ENCODE data around the gene CWF19L2.
"Not testable (repeated sequence)": the region's sequence is repeated elsewhere in the genome, so short reads cannot be mapped to it uniquely, and the experiment has no call there.

CWF19L2 gene

GRCh38 chr11:107457558-107458271 is at the start of gene CWF19L2:
Gene CWF19L2 (minus strand): TSS chr11:107457825. CDS start chr11:107457816, 9 bp downstream.
- peak; percentile 54 to 83 for DNase-seq (ENCODE audit: low read depth in 2 of 2, low spot score in 1 of 2)

GRCh38 chr11:107505647-107506225 is 48.1 kb upstream of the CWF19L2 start:
- no peak for DNase-seq (ENCODE audit: low read depth in 2 of 2, low spot score in 1 of 2)

GRCh38 chr11:107504981-107505380 is 47.4 kb upstream of the CWF19L2 start:
- DNase-seq (ENCODE audit: low read depth in 2 of 2, low spot score in 1 of 2), result no peak

- no peak for DNase-seq (ENCODE audit: low read depth in 2 of 2, low spot score in 1 of 2)
These were observed 44.1 kb upstream of the CWF19L2 start for GRCh38 chr11:107501713-107502112.

GRCh38 chr11:107497371-107497770 is 39.7 kb upstream of the CWF19L2 start:
- DNase-seq (ENCODE audit: low read depth in 2 of 2, low spot score in 1 of 2), result not testable (repeated sequence)

DNA sequence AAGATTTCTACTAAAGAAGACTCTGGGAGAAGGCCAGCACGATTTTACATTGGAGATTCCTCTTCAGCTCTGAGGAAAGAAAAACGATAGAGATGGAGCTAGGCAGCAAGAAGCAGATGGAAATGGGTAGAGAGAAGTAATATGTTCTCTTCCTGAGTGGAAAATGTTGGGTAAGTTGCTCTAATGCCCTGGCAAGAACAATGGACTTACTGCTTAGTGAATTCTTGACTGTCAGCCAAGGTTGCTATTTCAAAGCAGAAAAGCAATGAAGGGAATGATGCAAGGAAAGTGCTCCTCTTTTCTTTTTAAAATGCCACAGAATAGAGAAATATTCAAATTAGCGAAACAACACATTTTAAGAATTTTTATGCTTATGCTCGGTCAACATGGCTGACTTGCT is 38.4 kb upstream of the CWF19L2 start:
- DNase-seq (ENCODE audit: low read depth in 2 of 2, low spot score in 1 of 2), result no peak

DNA sequence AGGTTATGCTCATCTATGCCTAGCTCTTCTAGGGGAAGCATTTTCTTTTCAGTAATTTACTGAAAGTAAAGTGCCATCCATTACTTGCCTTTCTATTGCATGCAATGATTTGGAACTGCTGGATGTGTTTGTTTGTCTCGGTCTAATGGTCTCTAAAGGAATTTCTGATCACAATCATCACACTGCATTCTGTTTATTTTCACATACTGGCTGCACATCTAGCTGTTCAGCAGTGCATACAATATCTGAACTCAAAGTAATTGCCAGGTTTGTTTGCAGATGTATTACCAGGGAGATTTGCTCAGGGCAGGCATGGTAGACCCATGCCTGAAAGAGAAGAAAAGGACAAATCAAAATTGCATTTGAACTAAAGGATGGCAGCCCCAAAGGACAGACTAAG is 36.4 kb upstream of the CWF19L2 start:
- no peak for DNase-seq (ENCODE audit: low read depth in 2 of 2, low spot score in 1 of 2)

- no peak for DNase-seq (ENCODE audit: low read depth in 2 of 2, low spot score in 1 of 2)
These were observed 35.5 kb upstream of the CWF19L2 start for GRCh38 chr11:107493117-107493516.

GRCh38 chr11:107490836-107491235 is 33.2 kb upstream of the CWF19L2 start:
- no peak for DNase-seq (ENCODE audit: low read depth in 2 of 2, low spot score in 1 of 2)

DNA sequence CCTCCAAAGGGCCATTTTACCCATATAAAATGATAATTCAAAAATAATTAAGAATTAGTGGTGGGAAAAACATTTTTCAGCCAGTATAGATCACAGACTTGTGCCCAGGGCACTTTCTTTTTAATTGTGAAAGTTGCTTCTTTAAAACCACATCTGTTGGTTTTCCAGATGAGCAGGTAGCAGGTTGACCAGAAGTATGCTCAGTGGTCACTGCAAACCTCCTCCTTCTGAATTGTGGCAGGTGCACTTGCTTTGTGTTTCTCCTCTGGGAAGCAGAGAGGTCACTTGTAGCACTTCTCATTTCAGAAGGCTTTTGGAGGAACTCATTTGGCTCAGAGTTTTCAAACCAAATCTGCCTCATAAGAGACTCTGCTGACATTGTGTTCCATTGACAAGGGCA is 24.6 kb upstream of the CWF19L2 start:
- DNase-seq (ENCODE audit: low read depth in 2 of 2, low spot score in 1 of 2), result no peak

DNA sequence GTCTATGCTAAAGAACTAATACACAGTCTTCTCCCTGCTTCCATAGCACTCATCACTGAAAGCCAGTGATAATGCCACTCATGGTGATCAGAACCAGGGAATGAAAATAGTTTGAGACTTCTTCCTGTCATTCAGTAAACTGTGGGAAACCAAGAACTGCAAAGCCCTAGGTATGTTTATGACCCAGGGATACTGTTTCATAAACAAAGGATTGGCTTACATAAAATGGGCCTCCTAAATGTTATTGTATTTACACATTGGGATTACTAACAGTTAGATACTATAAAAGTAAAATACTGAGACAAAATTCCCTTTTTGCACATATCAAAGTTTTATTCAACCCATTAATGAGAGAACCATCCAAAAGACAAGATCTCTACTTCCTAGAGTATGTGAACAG is 21.3 kb upstream of the CWF19L2 start:
- no peak for DNase-seq (ENCODE audit: low read depth in 2 of 2, low spot score in 1 of 2)

- no peak for DNase-seq (ENCODE audit: low read depth in 2 of 2, low spot score in 1 of 2)
These were observed 20.2 kb upstream of the CWF19L2 start for GRCh38 chr11:107477820-107478219.

DNA sequence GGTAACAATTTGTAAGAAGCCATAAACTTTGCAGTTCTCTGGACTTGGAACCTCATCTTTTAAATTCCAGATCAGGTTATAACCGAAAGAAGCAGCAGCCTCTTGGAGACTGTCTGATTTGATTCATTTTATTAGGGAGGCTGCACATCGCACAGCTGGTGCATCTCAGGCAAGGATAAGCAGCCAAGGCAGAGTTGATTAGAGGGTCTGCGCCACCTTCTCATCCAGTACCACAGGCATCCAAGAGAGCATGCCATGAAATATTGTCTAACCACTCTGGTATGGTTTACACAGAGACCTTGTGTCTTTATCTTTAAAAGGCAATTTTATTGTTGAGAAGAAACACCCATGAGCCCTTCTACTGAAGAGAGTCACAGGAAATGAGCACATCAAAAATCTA is 16.2 kb upstream of the CWF19L2 start:
- DNase-seq (ENCODE audit: low read depth in 2 of 2, low spot score in 1 of 2), result no peak

DNA sequence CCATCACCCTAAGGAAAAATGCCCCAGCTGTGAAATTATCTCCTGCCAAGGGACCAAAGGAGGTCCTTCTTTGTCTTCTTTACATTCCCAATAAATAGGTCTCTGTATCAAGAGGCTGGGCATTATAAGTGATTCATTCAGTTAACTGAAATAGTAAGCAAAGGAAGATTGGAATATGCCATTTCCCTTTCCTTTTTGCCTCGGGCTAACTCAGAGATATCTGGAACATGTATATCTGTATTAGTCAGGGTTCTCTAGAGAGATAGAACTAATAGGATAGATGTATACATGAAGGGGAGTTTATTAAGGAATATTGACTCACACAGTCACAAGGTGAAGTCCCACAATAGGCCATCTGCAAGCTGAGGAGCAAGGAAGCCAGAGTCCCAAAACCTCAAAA is 15.3 kb upstream of the CWF19L2 start:
- no peak for DNase-seq (ENCODE audit: low read depth in 2 of 2, low spot score in 1 of 2)

- no peak for DNase-seq (ENCODE audit: low read depth in 2 of 2, low spot score in 1 of 2)
These were observed 11.0 kb upstream of the CWF19L2 start for GRCh38 chr11:107468596-107468995.

DNA sequence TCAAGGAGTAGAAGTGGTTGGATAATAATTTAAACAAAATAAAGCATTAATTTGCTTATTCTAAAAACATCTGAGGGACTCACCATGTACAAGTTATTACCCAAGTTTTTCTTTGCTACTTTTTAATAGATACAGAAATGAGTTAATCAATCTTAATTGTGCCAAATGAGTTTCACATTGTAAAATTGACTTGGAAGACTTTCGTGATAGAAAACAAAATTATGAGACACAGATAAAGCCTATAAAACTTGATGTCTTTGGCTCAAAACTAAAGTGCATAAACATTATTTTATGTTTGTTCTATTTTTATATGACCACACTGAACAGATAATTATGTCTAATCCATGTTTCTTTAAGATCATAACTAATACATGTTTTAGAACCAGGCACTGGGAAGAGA is 10.1 kb upstream of the CWF19L2 start:
- no peak for DNase-seq (ENCODE audit: low read depth in 2 of 2, low spot score in 1 of 2)

GRCh38 chr11:107466275-107466866 is 8.7 kb upstream of the CWF19L2 start:
- DNase-seq (ENCODE audit: low read depth in 2 of 2, low spot score in 1 of 2), result not testable (repeated sequence)

DNA sequence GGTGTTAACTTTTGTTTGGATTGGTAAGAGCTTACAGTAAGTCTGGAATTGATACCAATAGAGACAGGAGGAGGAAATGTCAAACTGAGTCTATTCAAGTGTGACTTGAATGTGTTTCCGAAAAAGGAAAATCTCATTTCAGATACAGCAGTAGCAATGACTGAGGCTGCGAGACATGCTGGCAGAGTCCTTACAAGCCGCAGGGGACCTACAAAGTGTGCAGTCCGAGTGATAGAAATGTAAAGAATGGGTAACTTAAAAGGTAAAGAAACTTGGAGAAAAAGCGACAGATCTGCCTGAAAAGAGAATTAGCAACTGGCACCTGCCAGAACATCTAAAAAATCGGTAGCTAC is 444 bp downstream of the CWF19L2 start:
- DNase-seq (ENCODE audit: low read depth in 2 of 2, low spot score in 1 of 2), result no peak

GRCh38 chr11:107453594-107454286 is 3.9 kb downstream of the CWF19L2 start:
- DNase-seq (ENCODE audit: low read depth in 2 of 2, low spot score in 1 of 2), result no peak

DNA sequence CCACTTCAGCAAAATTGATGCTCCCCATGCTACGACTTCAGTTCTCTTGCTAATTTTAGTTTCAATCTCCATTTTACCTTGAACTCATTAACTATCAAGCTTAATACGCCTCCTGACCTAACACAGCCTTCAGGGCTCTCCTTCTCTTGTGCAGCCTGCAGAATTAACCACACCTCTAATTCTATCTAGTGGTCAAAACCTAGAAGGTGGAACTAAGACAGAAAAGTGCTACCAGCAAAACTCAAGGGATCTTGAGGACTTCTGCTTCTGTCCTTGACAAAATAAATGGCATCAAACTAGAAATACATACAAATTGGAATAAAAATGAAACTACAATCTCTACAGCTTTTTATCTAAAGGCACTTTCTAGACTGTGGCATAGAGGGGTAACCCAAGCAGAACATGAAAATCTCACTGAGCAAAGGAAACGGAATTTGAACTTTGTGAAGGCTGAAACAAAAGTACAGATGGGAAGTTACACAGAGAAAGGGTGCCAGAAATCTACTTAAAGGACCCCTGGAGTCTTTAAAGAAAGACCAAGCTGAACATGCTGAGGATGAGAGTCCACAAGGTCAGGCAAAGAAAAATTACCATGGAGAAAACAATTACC is 10.7 kb downstream of the CWF19L2 start:
- DNase-seq (ENCODE audit: low read depth in 2 of 2, low spot score in 1 of 2), result no peak

DNA sequence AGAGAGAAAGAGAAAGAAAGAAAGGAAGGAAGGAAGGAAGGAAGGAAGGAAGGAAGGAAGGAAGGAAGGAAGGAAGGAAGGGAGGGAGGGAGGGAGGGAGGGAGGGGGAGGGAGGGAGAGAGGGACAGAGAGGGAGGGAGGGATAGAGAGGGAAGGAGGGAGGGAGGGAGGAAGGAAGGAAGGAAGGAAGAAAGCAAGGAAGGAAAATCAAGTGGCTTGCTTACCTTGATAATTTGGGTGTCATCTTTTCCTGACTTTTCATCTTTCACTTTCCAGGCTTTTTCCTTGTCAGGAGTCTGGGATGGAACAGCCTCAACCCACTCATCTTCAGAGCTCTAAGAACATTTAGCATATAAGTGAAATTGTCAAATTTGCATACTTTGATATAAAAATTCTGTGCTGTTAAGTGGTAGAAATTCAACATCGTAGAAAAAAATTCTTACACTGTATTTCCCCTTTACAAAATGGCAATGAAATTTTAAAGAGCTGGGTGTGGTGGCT is 14.9 kb downstream of the CWF19L2 start:
- no peak for DNase-seq (ENCODE audit: low read depth in 2 of 2, low spot score in 1 of 2)
